T-helper 1 cell treated with Interleukin-12 subunit alpha and Interleukin-12 subunit beta and Interleukin-4 antibody, amounts not matched to agents 30 μg/mL and 1 μg/mL, for 36 hours (primary cell): ENCODE results near the gene KCTD2.

Source experiments
- H3K27ac Mint-ChIP-seq: one replicate; pipeline ENCODE4 v1.8.0; 2021; ENCODE audit warnings: mild to moderate bottlenecking, mixed read lengths
- H3K27me3 Mint-ChIP-seq: one replicate; pipeline ENCODE4 v1.8.0; 2021; ENCODE audit warnings: low read depth, mixed read lengths
- H3K36me3 Mint-ChIP-seq: one replicate; pipeline ENCODE4 v1.8.0; 2021; ENCODE audit warnings: low read depth, mixed read lengths
- H3K4me1 Mint-ChIP-seq: one replicate; pipeline ENCODE4 v1.8.0; 2021; ENCODE audit warnings: low read depth, mixed read lengths
- H3K4me3 Mint-ChIP-seq: one replicate; pipeline ENCODE4 v1.8.0; 2021; ENCODE audit warnings: mild to moderate bottlenecking, moderate library complexity, mixed read lengths
- H3K9me3 Mint-ChIP-seq: one replicate; pipeline ENCODE4 v1.8.0; 2021; ENCODE audit warnings: mixed read lengths

KCTD2 gene

GRCh38 chr17:75103601-75104554, 56.9 kb downstream of the KCTD2 start:
- H3K27ac Mint-ChIP-seq, result no peak overlapping the region
- H3K4me3 Mint-ChIP-seq, result no peak overlapping the region
- peaks cover 8% of the 10 kb centered on the region for H3K4me1 Mint-ChIP-seq
- peaks cover 2% of the 10 kb centered on the region for H3K27me3 Mint-ChIP-seq
- peaks cover 1% of the 10 kb centered on the region for H3K36me3 Mint-ChIP-seq
- H3K9me3 Mint-ChIP-seq, result no peaks in the 10 kb centered on the region

DNA sequence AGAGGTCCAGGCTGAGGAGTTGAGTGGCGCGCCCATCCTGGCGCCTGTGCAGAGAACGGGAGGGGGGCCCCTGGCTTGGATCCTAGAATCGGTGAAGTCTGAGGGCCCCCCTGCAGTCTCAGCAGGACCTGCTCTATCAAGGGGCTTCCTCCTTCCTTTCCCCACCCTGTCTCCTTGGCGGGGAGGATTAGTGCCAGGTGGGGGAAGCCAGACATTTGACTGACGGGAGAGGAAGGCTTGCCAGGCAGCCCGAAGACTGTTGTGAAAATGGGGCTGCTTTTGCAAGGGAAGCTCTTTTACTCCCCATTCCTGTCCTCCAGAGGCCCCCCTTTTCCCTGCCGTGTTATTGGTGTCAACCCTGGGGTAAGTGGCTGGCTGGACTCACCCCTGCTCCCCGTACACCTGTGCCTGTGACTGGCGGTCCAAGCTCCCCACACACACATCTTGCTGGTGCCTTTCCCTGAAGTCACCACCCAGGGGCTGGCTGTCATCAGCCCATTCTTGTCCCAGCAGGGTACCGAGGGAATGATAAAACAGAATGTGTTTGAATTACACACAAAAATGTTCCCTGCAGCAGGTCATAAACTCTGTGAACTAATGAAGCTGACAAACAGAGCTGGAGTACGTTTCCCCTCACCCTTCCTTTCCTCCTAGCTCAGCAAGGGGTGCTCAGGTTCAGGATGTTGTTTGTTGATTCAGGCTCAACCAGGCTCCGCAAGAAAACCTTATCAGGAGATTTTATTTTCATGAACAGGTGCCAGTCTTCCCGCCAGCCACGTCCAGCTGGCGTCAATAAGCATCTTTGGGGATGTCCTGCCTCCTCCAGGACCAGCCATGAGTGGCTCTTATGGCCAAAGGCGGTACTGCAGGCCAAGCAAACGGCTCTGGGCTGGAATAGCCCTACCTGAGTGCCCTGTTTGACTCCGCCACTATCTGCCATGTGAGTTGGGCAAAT, 58.4 kb downstream of the KCTD2 start:
- H3K9me3 Mint-ChIP-seq, result no peaks in the 10 kb centered on the region
- H3K36me3 Mint-ChIP-seq, result peaks cover under 1% of the 10 kb centered on the region
- no peak overlapping the region for H3K4me3 Mint-ChIP-seq
- H3K27ac Mint-ChIP-seq, result peak overlapping the region; percentile 29
- peaks cover 9% of the 10 kb centered on the region for H3K4me1 Mint-ChIP-seq
- peaks cover 2% of the 10 kb centered on the region for H3K27me3 Mint-ChIP-seq

DNA sequence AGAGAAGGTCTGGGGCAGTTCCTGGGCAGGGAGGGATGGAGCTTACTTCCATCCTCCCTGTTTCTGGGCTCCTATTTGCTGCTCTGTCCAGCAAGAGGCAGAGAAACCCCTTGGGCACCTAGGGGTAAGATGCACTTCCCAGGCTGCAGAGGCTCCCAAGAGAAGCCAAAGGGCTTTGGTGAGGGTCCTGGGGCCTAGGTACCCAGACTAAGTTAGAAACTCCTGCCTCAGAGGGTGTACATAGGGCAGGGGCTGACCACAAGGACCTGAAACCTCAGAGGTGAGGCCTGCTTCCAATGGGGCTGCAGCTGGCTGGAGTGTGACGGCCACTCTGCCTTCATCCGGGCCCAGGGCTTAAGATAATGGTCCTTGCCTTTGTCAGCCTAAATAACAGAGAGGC, 61.2 kb downstream of the KCTD2 start:
- Mint-ChIP-seq H3K27ac (peak overlapping the region; percentile 8), H3K4me3 (peak overlapping the region; percentile 94), H3K27me3 (peaks cover 2% of the 10 kb centered on the region), H3K36me3 (peaks cover 9% of the 10 kb centered on the region), H3K9me3 (no peaks in the 10 kb centered on the region), H3K4me1 (peaks cover 20% of the 10 kb centered on the region)

- Mint-ChIP-seq H3K9me3 (no peaks in the 10 kb centered on the region), H3K4me3 (peak overlapping the region; percentile 94), H3K27ac (no peak overlapping the region), H3K27me3 (peaks cover 2% of the 10 kb centered on the region), H3K36me3 (peaks cover 10% of the 10 kb centered on the region), H3K4me1 (peaks cover 21% of the 10 kb centered on the region)
These were observed 62.0 kb downstream of the KCTD2 start for GRCh38 chr17:75109046-75109406.

- Mint-ChIP-seq H3K4me1 (peaks cover 26% of the 10 kb centered on the region), H3K36me3 (peaks cover 14% of the 10 kb centered on the region), H3K9me3 (no peaks in the 10 kb centered on the region), H3K4me3 (peak within 1 kb of the TSS; percentile 94), H3K27me3 (peaks cover 2% of the 10 kb centered on the region), H3K27ac (peak within 1 kb of the TSS; percentile 83)
These were observed 62.6 kb downstream of the KCTD2 start, which contains the start of gene ARMC7 for GRCh38 chr17:75109407-75110233. Gene ARMC7, plus strand, starts transcription at chr17:75109969. Its CDS starts 320 bp downstream, at chr17:75110289.

DNA sequence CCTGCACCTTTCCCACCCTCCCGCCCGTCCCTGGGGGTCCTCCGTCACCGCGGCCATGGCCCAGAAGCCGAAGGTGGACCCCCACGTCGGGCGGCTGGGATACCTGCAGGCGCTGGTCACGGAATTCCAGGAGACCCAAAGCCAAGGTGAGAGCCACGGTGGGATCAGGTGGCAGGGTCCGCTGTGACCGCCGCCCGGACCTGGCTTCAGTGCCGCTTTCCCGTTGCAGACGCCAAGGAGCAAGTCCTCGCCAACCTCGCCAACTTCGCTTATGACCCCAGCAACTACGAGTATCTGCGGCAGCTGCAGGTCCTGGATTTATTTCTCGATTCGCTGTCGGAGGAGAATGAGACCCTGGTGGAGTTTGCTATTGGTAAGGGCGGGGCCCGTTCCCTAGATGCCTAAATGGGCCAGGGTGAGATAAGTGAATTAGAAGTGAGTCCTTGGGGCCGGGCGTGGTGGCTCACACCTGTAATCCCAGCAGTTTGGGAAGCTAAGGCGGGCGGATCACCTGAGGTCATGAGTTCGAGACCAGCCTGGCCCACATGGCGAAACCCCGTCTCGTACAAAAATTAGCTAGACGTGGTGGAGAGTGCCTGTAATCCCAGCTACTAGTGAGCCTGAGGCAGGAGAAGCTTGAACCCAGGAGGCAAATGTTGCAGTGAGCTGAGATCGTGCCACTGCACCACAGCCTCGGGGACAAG, 63.4 kb downstream of the KCTD2 start:
- Mint-ChIP-seq H3K27me3 (peaks cover 2% of the 10 kb centered on the region), H3K27ac (peak overlapping the region; percentile 78), H3K4me1 (peaks cover 31% of the 10 kb centered on the region), H3K36me3 (peaks cover 18% of the 10 kb centered on the region), H3K4me3 (peak overlapping the region; percentile 94), H3K9me3 (no peaks in the 10 kb centered on the region)

GRCh38 chr17:75111777-75112335, 64.8 kb downstream of the KCTD2 start:
- H3K27me3 Mint-ChIP-seq, result peaks cover 2% of the 10 kb centered on the region
- H3K9me3 Mint-ChIP-seq, result no peaks in the 10 kb centered on the region
- peaks cover 18% of the 10 kb centered on the region for H3K36me3 Mint-ChIP-seq
- H3K4me3 Mint-ChIP-seq, result peak overlapping the region; percentile 15
- H3K4me1 Mint-ChIP-seq, result peaks cover 28% of the 10 kb centered on the region
- H3K27ac Mint-ChIP-seq, result peak overlapping the region; percentile 41

DNA sequence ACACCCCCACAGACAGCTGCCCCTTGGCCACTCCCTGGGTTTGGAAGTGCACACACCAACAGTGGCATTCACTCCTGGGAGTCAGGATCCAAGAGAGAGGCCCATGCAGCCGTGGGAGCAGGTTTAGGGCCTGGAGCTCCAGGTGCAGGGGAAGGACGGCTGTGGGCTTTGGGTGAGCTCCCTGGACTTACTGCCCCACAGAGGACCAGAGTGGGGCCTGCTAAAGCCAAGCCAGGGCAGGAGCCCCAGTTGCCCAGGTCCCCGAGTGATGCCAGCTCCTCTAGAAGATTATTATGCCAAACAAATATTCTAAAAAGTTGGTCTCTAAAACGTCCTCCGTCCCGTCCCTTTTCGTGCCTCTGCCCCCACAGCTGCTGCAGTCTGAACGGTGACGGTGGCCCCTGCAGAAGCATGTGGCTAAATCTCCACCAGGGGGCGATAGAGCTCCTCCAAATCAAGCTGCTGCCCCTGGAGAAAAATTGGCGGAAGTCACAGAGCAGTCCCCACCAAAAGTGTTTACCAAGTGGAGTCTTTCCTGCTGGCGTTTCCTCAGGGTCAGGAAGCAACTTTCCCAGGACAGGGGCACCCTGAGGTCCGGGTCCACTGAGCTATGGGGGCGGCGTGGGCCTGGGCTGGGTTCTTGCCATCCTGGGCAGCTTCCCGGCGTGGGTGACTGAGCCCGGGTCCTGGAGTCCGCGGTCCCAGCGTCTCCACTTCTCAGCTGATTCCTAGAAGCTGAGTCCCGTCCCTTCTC, 67.0 kb downstream of the KCTD2 start:
- H3K27me3 Mint-ChIP-seq, result no peaks in the 10 kb centered on the region
- no peaks in the 10 kb centered on the region for H3K9me3 Mint-ChIP-seq
- H3K4me1 Mint-ChIP-seq, result peaks cover 30% of the 10 kb centered on the region
- peak overlapping the region; percentile 95 for H3K27ac Mint-ChIP-seq
- H3K4me3 Mint-ChIP-seq, result peak overlapping the region; percentile 96
- H3K36me3 Mint-ChIP-seq, result peaks cover 23% of the 10 kb centered on the region

DNA sequence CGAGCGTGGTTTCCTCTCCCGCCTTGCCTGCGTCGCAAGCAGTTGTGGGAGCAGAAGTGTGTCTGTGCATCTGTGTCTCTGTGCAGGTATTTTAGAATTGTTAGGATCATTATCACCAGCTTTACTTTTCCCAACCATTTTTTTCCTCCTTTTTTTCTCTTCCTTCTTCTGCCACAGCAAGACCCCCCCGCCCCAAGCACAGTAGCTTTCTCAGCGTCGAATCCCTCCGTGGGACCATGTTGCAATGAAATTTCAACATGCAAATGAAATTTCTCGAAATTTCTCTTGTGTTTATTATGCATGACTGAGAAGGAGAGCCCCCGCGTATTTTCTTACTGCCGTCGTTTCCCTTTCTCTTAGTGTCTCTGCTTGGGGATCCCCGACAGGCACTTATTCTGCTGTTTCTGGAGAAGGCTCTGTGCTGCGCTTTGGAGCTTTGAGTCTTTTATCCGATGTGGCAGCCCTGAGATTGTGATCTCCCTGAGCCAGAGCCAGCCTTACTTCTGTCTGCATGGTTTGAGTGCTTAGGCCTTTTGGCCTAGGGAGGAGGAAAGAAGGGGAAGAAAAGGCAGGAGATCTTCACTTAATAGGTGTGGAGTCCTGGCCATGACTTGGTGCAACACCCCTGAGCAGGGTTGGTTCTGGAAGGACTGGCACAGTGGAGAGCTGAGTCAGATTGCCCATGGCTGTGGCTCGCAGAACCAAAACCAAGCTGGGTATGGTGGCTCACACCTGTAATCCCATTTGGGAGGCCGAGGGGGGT, 67.7 kb downstream of the KCTD2 start:
- Mint-ChIP-seq H3K27ac (peak overlapping the region; percentile 95), H3K4me3 (peak overlapping the region; percentile 96), H3K9me3 (no peaks in the 10 kb centered on the region), H3K36me3 (peaks cover 23% of the 10 kb centered on the region), H3K27me3 (no peaks in the 10 kb centered on the region), H3K4me1 (peaks cover 30% of the 10 kb centered on the region)
